AG04450 (cell line): ENCODE results near the gene AHRR. TPM values are rescaled to one million over a fixed set of nuclear protein-coding genes. Genes with fewer than 3 reads are reported as not detected.
"Not testable (repeated sequence)": the region's sequence is repeated elsewhere in the genome, so short reads cannot be mapped to it uniquely, and the experiment has no call there.

ENCODE experiments used
- CTCF ChIA-PET: fragments of 300-600, 350-600 bp; formaldehyde crosslinking; extraction: SDS; loops from one replicate; lab custom pipeline; 2022; ENCODE audit warnings: antibody characterized with exemption, inconsistent platforms; lab: Charles Lee
- POLR2A ChIA-PET: fragments of 350-600 bp; formaldehyde crosslinking; extraction: SDS; loops from one replicate; lab custom pipeline; 2021; ENCODE audit warnings: antibody characterized with exemption, inconsistent platforms; lab: Yijun Ruan, JAX
- DNase-seq: peaks from one replicate; pipeline ENCODE4 v3.0.0-alpha.2; 2011; ENCODE audit warnings: low read depth, low spot score
- H3K27ac ChIP-seq: one replicate; pipeline ENCODE4 v1.5.1; 2012; ENCODE audit warnings: low read depth, low read length, control low read depth
- H3K27me3 ChIP-seq: one replicate; pipeline ENCODE4 v1.6.0; 2012; ENCODE audit warnings: low read length; ENCODE audit not compliant: control insufficient read depth, insufficient read depth
- H3K4me3 ChIP-seq: 2 replicates; pipeline ENCODE4 v1.5.1; 2011; ENCODE audit warnings: mild to moderate bottlenecking, low read depth, low read length, control low read depth
- H3K9me3 ChIP-seq: 2 replicates; pipeline ENCODE4 v1.5.1; 2012; ENCODE audit warnings: low read length; ENCODE audit not compliant: control insufficient read depth, insufficient read depth
- polyA plus RNA-seq: library from polyadenylated mRNA; depleted of rRNA; stranded (reverse); fragments of >200 nt; gene quantifications from 2 replicates; pipeline ENCODE4 v1.2.3, GENCODE V29; 2011
- TF ChIP-seq, protein P1 (sequence below): IDR thresholded peaks from 2 replicates; pipeline ENCODE4 v1.5.1; 2011; ENCODE audit warnings: low read depth, low read length, control low read depth, inconsistent platforms

Gene AHRR
- polyA plus RNA-seq, 1 experiment: 22.3 TPM

DNA sequence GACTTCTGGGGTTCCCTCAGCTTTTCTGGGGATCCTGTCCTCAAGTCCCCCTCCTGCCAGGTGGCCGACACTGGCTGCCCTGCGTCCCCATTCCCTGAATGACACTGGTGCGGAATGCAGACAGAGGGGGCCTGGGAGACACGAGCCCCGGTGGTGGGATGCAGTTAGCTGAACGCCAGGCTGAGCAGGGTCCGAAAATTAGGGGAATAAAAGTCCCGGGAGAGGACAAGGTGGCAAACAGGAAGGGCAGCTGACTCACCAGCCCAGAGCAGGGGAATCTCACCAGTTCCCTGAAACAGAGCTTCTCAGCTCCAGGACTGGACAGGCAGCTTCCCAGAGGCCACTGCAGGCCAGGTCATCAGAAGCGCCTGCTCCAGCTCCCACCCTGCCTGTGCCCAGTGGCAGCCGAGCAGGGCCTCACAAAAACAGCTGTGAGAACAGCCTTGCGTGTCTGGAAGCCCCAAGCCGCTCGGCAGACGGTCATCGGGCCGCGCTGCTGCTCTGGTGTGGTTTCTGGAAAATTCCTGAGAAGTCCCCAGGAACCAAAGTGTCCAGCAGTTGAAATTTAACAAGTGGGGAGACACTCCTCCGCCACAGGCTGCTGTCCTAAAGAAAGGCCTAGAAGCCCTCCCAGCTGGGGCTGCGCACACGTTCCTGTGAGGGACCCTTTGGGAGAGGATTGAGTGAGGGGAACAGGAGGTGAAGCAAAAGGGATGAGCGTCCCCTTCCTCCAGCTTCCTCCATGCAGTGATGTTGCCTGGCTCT lies 73.8 kb downstream of the AHRR start:
- DNase-seq: peak; percentile 59
- TF ChIP-seq, protein P1, sequence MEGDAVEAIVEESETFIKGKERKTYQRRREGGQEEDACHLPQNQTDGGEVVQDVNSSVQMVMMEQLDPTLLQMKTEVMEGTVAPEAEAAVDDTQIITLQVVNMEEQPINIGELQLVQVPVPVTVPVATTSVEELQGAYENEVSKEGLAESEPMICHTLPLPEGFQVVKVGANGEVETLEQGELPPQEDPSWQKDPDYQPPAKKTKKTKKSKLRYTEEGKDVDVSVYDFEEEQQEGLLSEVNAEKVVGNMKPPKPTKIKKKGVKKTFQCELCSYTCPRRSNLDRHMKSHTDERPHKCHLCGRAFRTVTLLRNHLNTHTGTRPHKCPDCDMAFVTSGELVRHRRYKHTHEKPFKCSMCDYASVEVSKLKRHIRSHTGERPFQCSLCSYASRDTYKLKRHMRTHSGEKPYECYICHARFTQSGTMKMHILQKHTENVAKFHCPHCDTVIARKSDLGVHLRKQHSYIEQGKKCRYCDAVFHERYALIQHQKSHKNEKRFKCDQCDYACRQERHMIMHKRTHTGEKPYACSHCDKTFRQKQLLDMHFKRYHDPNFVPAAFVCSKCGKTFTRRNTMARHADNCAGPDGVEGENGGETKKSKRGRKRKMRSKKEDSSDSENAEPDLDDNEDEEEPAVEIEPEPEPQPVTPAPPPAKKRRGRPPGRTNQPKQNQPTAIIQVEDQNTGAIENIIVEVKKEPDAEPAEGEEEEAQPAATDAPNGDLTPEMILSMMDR: no peak
- ChIA-PET CTCF (interaction anchor here (0.7 to 1.2 kb wide), 2 partner anchors 34 to 35 kb away, joined by 3 read pairs; no protein-coding TSS in a partner anchor), POLR2A (interaction anchor here (1.1 to 2.0 kb wide), 2 partner anchors 8 to 27 kb away, joined by 7 to 10 read pairs; no protein-coding TSS in a partner anchor)
- Histone ChIP-seq H3K4me3 (no peak overlapping the region), H3K9me3 (peaks cover 8% of the 10 kb centered on the region; the same call in 1 of the 2 replicates), H3K27me3 (no peaks in the 10 kb centered on the region), H3K27ac (peak overlapping the region; percentile 93)

DNA sequence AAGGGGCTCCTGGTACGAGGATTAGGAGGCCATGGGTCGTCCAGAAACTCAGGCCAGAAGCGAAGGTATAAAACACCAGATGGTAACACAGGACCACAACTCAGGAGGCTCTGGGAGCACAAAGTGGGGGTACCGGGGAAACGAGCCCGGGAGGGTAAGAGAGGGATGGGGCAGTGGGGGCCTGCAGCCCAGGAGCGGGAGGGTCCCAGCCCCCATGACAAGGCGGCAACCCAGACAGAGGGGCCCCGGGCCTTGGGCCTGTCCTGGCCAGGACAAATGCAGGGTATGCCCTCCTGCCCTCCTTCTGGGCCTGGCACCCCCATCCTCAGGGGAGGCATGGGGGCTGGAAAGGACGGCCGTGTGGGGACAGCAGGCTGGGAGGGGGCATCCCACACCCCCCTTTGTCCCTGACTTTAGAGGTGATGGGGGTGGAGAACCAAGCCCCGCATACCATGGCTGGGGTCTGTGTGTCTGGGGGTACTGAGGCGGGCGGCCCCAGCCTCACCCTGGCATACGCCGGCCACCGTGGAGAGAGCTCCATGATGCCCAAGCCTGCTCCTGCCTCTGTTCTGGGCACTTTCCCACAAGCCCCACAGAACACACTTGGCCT lies 74.5 kb downstream of the AHRR start:
- peak overlapping the region; percentile 93 for H3K27ac ChIP-seq
- DNase-seq: no peak
- peaks cover 8% of the 10 kb centered on the region; the same call in 1 of the 2 replicates for H3K9me3 ChIP-seq
- TF ChIP-seq, protein P1: no peak
- no peaks in the 10 kb centered on the region for H3K27me3 ChIP-seq
- ChIA-PET POLR2A (interaction anchor here (0.7 to 2.0 kb wide), 3 partner anchors 9 to 108 kb away, joined by 4 to 10 read pairs (median 7); no protein-coding TSS in a partner anchor), CTCF (interaction anchor here (0.7 kb wide), 1 partner anchor 35 kb away, joined by 3 read pairs; no protein-coding TSS in a partner anchor)
- no peak overlapping the region for H3K4me3 ChIP-seq

DNA sequence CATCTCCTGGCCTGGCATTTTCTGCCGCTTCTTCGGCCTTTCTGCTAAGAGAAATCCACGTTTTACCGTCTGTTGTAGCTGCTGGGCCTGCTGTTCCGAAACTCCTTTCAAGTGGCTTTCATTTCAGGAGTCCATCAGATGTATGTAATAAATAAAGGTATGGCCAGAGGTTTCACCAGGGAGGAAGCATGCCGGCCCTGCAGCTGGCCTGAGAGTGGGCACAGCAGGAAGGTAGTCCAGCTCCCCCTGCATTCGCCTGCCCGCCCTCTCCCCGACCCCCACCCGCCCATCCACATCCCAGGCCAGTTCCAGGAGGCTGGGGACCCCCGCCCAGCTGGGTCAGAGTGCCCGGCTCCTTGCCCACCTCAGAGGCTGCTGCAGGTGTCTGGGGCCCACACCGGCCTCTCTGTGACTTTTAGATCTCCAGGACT lies 75.0 kb downstream of the AHRR start:
- H3K27ac ChIP-seq: peak overlapping the region; percentile 93
- H3K9me3 ChIP-seq: peaks cover 8% of the 10 kb centered on the region; the same call in 1 of the 2 replicates
- no peak overlapping the region for H3K4me3 ChIP-seq
- H3K27me3 ChIP-seq: no peaks in the 10 kb centered on the region
- DNase-seq: no peak
- ChIA-PET POLR2A (interaction anchor here (0.7 to 2.0 kb wide), 2 partner anchors 10 to 108 kb away, joined by 4 to 10 read pairs; no protein-coding TSS in a partner anchor), CTCF (no interaction called here)
- TF ChIP-seq, protein P1: no peak

DNA sequence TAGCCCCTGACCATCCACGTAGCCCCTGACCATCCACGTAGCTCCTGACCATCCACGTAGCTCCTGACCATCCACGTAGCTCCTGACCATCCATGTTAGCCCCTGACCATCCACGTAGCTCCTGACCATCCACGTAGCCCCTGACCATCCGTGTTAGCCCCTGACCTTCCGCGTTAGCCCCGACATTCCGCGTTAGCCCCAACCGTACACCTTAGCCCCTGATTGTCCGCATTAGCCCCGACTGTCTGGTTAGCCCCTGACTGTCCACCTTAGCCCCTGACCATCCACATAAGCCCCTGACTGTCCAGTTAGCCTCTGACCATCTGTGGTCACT lies 76.6 kb downstream of the AHRR start:
- POLR2A ChIA-PET, H3K9me3 ChIP-seq, DNase-seq, H3K4me3 ChIP-seq, CTCF ChIA-PET, H3K27me3 ChIP-seq: not testable (repeated sequence)
- H3K27ac ChIP-seq: peak overlapping the region; percentile 100

DNA sequence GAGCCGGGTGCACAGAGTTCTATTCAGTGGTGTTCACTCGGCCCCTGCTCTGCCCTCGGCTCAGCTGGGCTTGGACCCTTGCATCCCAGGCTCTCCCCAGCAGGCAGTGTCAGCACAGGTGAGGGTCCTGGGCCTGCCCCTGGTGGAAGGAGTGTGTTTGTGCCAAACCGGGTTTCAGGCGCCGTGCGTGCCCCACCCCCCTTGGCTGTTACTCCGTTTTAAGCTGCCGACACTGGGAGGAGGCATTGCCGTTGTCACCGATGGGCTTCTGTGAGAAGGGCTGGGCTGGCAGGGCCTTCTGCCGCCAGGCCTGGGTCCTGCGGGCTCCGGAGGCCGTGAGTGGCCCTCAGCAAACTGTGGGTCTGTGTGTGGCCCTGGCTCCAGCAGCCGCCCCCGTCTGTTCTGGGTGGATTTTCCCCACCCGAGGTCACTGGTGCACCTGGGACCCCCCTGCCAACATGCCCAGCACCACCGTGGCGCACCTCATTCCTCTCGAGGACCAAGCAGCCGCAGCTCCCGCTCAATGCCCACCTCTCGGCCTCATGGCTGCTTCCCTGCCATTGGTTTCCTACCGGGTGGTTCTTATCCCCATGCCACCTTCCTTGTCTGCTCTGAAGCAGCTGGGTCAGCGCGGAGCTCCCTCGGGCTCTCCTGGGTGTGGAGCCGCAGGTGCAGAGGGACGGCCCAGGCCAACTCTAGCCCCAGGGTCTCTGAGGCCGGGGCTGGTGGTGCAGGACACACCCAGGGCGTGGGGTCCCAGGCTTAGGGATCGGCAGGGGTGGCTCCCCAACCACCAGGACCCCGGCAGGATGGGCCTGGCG lies 77.2 kb downstream of the AHRR start:
- Histone ChIP-seq H3K27ac (peak overlapping the region; percentile 100), H3K4me3 (no peak overlapping the region), H3K9me3 (no peaks in the 10 kb centered on the region; the same call in 1 of the 2 replicates), H3K27me3 (no peaks in the 10 kb centered on the region)
- TF ChIP-seq, protein P1: no peak
- CTCF ChIA-PET: no interaction called here
- POLR2A ChIA-PET: interaction anchor here (1.4 kb wide), 1 partner anchor 27 kb away, joined by 4 read pairs; no protein-coding TSS in a partner anchor
- no peak for DNase-seq
